OCI-M2 (cell line): Measurements from ENCODE around the gene MTCL3.

Source experiments
- DNase-seq: peaks from one replicate; lab custom pipeline; 2025; ENCODE audit not compliant: unreplicated experiment; lab: John Stamatoyannopoulos, UW

The MTCL3 gene

DNA sequence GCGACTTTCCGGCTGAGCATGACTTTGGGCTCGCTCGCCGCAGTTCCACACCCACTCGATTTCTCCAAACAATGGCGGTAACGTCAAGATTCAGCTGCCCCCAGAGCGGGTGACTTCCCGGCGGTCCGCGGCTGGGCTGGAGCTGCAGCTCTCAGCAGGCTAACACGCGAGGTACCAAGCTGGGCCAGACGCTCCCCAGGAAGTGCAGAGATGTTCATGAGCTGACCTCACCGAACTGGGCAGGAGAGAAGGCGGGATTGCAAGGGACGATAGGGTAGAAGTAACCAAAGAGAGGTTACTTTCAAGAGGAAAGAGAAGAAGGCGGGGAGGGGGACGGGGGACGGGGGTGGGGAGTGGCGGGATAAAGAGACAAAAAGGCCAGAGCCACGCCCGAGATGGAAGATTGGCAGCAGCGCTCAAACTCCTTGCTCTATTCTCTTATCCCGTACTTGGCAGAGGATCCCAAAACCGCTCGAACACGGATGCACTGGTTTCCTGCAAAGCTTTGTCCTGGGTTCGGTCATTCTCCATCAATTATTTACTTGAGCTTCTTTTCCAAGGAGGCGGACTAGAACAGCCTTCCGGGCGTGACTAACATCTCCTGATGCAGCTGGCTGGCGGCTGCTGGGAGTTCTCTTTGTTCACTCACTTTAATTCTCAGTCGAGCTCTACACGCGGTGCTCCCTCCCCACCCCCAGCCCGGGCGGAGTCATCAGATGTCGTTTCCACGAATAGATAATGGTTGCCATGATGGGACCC is at the start of gene MTCL3:
Gene MTCL3 (minus strand): TSS at position 626 of the 759 bp plus-strand sequence.
- no peak for DNase-seq

- no peak for DNase-seq
These were observed 48.3 kb upstream of the MTCL3 start for GRCh38 chr6:127567476-127567875.

GRCh38 chr6:127566651-127567050 is 47.5 kb upstream of the MTCL3 start:
- DNase-seq: no peak

GRCh38 chr6:127566119-127566518 is 47.0 kb upstream of the MTCL3 start:
- no peak for DNase-seq

DNA sequence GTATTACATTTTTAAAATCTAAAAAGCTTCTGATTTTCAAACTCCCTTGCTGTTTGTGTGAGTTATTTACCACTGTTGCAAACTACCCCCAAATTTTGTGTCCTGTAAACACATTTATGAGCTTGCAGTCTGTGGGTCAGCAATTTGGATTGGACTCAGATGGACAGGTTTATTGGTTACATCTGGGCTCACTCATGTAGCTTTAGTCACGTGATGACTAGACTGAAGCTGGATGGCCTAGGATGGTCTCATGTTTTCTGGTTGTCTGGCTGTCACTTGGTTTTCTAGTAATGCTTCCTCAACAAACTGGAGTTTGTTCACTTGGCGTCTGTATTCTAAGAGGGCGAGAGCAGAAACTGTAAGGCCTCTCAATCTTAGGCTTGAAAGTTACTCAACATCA is 45.6 kb upstream of the MTCL3 start:
- no peak for DNase-seq

DNA sequence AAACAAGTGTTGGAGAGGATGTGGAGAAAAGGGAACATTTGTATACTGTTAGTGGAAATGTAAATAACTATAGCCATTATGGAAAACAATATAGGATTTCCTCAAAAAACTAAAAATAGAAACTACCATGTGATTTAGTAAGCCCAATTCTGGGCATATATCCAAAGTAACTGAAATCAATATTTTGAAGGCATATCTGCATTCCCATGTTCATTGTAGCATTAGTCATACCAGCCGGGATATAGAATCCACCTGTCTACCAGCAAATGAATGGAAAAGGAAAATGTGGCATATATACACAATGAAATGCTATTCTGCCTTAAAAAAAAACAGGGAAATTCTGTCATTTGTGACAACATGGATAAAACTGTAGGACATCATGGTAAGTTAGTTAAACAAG is 42.5 kb upstream of the MTCL3 start:
- no peak for DNase-seq

GRCh38 chr6:127554435-127555006 is 35.4 kb upstream of the MTCL3 start:
- DNase-seq: no peak

DNA sequence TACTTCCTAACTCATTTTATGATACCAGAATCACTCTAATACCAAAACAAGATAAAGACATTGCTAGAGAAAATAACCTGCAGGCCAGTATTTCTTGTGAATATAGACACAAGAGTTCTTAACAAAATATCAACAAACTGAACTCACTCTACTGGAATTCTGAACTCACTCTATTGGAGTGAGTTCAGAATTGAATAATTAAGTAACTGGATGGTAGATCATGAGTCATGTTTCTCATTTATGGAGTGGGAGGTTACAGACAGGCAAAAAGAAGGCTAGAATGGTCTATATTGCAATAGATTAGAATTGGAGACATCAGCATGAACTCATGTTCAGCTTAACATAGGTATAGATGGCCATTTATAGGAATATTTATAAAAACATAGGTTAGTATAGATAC is 31.3 kb upstream of the MTCL3 start:
- DNase-seq: no peak

- no peak for DNase-seq
These were observed 28.9 kb upstream of the MTCL3 start for GRCh38 chr6:127547904-127548649.

- DNase-seq: no peak
These were observed 28.1 kb upstream of the MTCL3 start for GRCh38 chr6:127547215-127547614.

GRCh38 chr6:127539272-127539671 is 20.1 kb upstream of the MTCL3 start:
- no peak for DNase-seq

DNA sequence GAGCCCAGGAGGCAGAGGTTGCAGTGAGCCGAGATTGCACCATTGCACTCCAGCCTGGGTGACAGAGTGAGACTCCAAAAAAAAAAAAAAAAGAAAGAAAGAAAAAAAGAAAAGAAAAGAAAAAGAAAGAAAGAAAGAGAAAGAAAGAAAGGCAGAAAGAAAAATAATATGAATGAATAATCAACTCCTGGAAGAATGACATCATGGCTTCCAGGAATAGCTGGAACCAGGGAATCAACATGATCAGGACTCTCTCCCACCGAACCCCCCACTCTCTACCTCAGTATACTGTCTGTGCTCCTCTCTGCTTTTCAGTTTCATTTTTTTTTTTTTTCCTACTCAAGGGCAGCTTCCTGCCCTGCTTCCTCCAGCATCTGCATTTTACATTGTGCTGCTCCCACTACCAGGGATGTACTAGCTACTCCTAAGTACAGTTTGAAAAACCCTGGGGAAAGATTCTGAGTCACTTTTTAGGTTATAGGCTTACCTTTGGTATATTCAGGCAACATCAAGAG is 19.7 kb upstream of the MTCL3 start:
- no peak for DNase-seq

DNA sequence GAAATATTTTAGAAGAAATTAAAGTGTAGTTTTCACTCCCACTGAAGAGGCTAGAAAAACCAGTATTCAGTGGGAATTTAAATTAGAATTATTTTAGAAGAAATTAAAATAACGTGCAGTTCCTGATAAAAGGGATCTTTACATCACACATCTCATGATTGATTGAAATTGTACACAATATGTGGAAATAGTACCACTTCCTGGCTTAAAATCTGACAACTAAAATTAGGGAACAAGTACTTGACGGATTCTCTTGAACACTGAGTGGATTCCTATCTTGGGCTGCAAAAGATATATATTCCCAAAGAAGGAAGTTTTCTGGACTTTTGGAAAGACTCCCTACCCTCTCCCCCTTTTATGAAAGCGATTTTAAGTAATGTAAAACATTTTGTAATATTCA is 14.6 kb upstream of the MTCL3 start:
- no peak for DNase-seq

- DNase-seq: no peak
These were observed 13.9 kb upstream of the MTCL3 start for GRCh38 chr6:127533011-127533410.

- no peak for DNase-seq
These were observed 3.6 kb upstream of the MTCL3 start for GRCh38 chr6:127522714-127523113.

GRCh38 chr6:127520066-127520465 is 931 bp upstream of the MTCL3 start:
- no peak for DNase-seq

DNA sequence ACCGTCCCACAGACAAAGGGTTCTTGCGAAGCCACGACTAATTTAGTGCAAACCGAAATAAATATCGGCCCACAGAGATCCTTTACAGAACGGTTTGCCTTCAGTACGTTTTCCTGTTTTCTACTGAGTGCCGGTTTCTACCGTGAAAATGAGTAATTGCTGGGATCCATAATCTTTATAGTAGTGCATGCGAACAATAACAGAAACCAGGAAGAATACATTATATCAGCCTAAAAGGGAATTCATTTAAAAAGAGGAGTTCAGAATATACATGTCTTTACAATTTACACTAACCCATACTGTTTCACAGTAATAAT is 292 bp upstream of the MTCL3 start:
- DNase-seq: no peak

- no peak for DNase-seq
These were observed 885 bp downstream of the MTCL3 start for GRCh38 chr6:127518191-127518709.

GRCh38 chr6:127517693-127518092 is 1.4 kb downstream of the MTCL3 start:
- DNase-seq: no peak

DNA sequence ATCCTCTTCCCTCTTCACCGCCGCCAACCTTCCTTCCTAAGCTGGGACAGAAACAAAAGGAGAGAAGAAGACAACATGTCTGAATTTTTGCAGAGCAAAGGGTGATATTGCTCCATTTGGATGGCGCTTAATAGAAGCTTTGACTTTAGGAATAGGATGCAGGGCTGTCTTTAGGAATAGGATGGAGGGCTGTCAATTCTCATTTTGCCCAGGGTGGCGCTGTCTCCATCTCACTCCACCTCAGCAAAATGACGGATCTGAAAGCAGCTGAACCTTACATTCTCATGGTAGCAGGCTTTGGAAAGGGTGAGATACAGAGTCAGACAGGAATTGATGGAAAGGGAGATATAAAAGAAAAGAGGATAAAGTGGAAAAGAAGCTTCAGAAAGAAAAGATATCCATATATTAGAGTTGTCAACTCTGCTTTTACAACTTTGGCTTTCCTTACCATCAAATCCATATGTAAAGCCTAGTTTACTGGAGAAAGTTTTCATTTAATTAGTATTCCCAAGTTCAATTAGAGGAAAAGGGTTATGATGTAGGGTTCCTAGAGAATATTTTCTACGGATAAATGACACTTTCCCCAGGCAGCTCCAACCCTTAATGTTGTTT is 2.4 kb downstream of the MTCL3 start:
- no peak for DNase-seq
